ENCODE measurements around the gene DCAF5. TPM values are rescaled to one million over a fixed set of nuclear protein-coding genes. Genes with fewer than 3 reads are reported as not detected.

Gene DCAF5
- total RNA-seq, 2 donors from 2014 or later: 51.3 to 52.0 TPM

- H3K27me3 Mint-ChIP-seq: peaks cover 3 to 10% of the 10 kb centered on the region in 2 donors
- ATAC-seq (no peak), DNase-seq (ENCODE audit: low spot score) (no peak)
- no peaks in the 10 kb centered on the region for H3K9me3 Mint-ChIP-seq
- no peaks in the 10 kb centered on the region for H3K36me3 Mint-ChIP-seq
- H3K27ac Mint-ChIP-seq: peak overlapping the region in 1 of 2 donors; percentile 8
- peaks cover 6 to 9% of the 10 kb centered on the region in 2 donors for H3K4me1 Mint-ChIP-seq (ENCODE audit: low read depth in 2 of 2)
- H3K4me3 Mint-ChIP-seq: no peak overlapping the region
These were observed 107.0 kb downstream of the DCAF5 start for GRCh38 chr14:69045857-69046475.

- no peak for ATAC-seq
- Mint-ChIP-seq H3K9me3 (no peaks in the 10 kb centered on the region), H3K27me3 (peaks cover 3 to 10% of the 10 kb centered on the region in 2 donors), H3K36me3 (no peaks in the 10 kb centered on the region), H3K27ac (no peak overlapping the region), H3K4me1 (ENCODE audit: low read depth in 2 of 2) (peaks cover 6 to 9% of the 10 kb centered on the region in 2 donors), H3K4me3 (no peak overlapping the region)
- DNase-seq (ENCODE audit: low spot score): no peak
These were observed 107.9 kb downstream of the DCAF5 start for GRCh38 chr14:69044965-69045555.

GRCh38 chr14:69044296-69044695, 108.6 kb downstream of the DCAF5 start:
- Mint-ChIP-seq H3K27me3 (peaks cover 4 to 13% of the 10 kb centered on the region in 2 donors), H3K27ac (no peak overlapping the region), H3K36me3 (no peaks in the 10 kb centered on the region), H3K4me3 (no peak overlapping the region), H3K9me3 (no peaks in the 10 kb centered on the region), H3K4me1 (ENCODE audit: low read depth in 2 of 2) (peaks cover 6 to 9% of the 10 kb centered on the region in 2 donors)
- ATAC-seq (no peak), DNase-seq (ENCODE audit: low spot score) (no peak)

GRCh38 chr14:69043596-69044260, 109.2 kb downstream of the DCAF5 start:
- no peak for ATAC-seq
- H3K27me3 Mint-ChIP-seq: peaks cover 10 to 19% of the 10 kb centered on the region in 2 donors
- no peaks in the 10 kb centered on the region for H3K36me3 Mint-ChIP-seq
- peaks cover 6 to 9% of the 10 kb centered on the region in 2 donors for H3K4me1 Mint-ChIP-seq (ENCODE audit: low read depth in 2 of 2)
- DNase-seq (ENCODE audit: low spot score): no peak
- no peak overlapping the region for H3K27ac Mint-ChIP-seq
- H3K4me3 Mint-ChIP-seq: no peak overlapping the region
- no peaks in the 10 kb centered on the region for H3K9me3 Mint-ChIP-seq

GRCh38 chr14:69042787-69043444, 110.0 kb downstream of the DCAF5 start:
- DNase-seq (ENCODE audit: low spot score) (no peak), ATAC-seq (no peak)
- Mint-ChIP-seq H3K4me1 (ENCODE audit: low read depth in 2 of 2) (peaks cover 6 to 9% of the 10 kb centered on the region in 2 donors), H3K36me3 (no peaks in the 10 kb centered on the region), H3K27me3 (peaks cover 14 to 21% of the 10 kb centered on the region in 2 donors), H3K4me3 (no peak overlapping the region), H3K9me3 (no peaks in the 10 kb centered on the region), H3K27ac (no peak overlapping the region)

- no peak for DNase-seq (ENCODE audit: low spot score)
- H3K4me1 Mint-ChIP-seq (ENCODE audit: low read depth in 2 of 2): peaks cover 6 to 9% of the 10 kb centered on the region in 2 donors
- peaks cover 16 to 24% of the 10 kb centered on the region in 2 donors for H3K27me3 Mint-ChIP-seq
These were observed 110.6 kb downstream of the DCAF5 start for GRCh38 chr14:69042299-69042698.

GRCh38 chr14:69041783-69042182, 111.1 kb downstream of the DCAF5 start:
- H3K27ac Mint-ChIP-seq: no peak overlapping the region
- peaks cover 6 to 9% of the 10 kb centered on the region in 2 donors for H3K4me1 Mint-ChIP-seq (ENCODE audit: low read depth in 2 of 2)
- peaks cover 19 to 29% of the 10 kb centered on the region in 2 donors for H3K27me3 Mint-ChIP-seq

More at GRCh38 chr14:69042299-69042698, 110.6 kb downstream of the DCAF5 start:
- ATAC-seq: no peak
- Mint-ChIP-seq H3K4me3 (no peak overlapping the region), H3K27ac (no peak overlapping the region), H3K36me3 (no peaks in the 10 kb centered on the region), H3K9me3 (no peaks in the 10 kb centered on the region)

GRCh38 chr14:69040353-69040752, 112.6 kb downstream of the DCAF5 start:
- no peaks in the 10 kb centered on the region for H3K36me3 Mint-ChIP-seq
- no peak overlapping the region for H3K27ac Mint-ChIP-seq
- no peaks in the 10 kb centered on the region for H3K9me3 Mint-ChIP-seq
- H3K4me1 Mint-ChIP-seq (ENCODE audit: low read depth in 2 of 2): peaks cover 6 to 9% of the 10 kb centered on the region in 2 donors
- ATAC-seq (no peak), DNase-seq (ENCODE audit: low spot score) (no peak)
- peaks cover 20 to 32% of the 10 kb centered on the region in 2 donors for H3K27me3 Mint-ChIP-seq
- no peak overlapping the region for H3K4me3 Mint-ChIP-seq

More at GRCh38 chr14:69041783-69042182, 111.1 kb downstream of the DCAF5 start:
- Mint-ChIP-seq H3K36me3 (no peaks in the 10 kb centered on the region), H3K4me3 (no peak overlapping the region), H3K9me3 (no peaks in the 10 kb centered on the region)
- ATAC-seq (no peak), DNase-seq (ENCODE audit: low spot score) (no peak)

- ATAC-seq (no peak), DNase-seq (ENCODE audit: low spot score) (no peak)
- Mint-ChIP-seq H3K27me3 (peaks cover 20 to 32% of the 10 kb centered on the region in 2 donors), H3K4me3 (no peak overlapping the region), H3K9me3 (no peaks in the 10 kb centered on the region), H3K36me3 (no peaks in the 10 kb centered on the region), H3K4me1 (ENCODE audit: low read depth in 2 of 2) (peaks cover 6 to 10% of the 10 kb centered on the region in 2 donors), H3K27ac (no peak overlapping the region)
These were observed 113.7 kb downstream of the DCAF5 start for GRCh38 chr14:69039288-69039628.

GRCh38 chr14:69038455-69039287, 114.2 kb downstream of the DCAF5 start:
- no peaks in the 10 kb centered on the region for H3K36me3 Mint-ChIP-seq
- peaks cover 20 to 32% of the 10 kb centered on the region in 2 donors for H3K27me3 Mint-ChIP-seq
- no peaks in the 10 kb centered on the region for H3K9me3 Mint-ChIP-seq
- no peak overlapping the region for H3K4me3 Mint-ChIP-seq
- peaks cover 2 to 13% of the 10 kb centered on the region in 2 donors for H3K4me1 Mint-ChIP-seq (ENCODE audit: low read depth in 2 of 2)
- DNase-seq (ENCODE audit: low spot score) (no peak), ATAC-seq (no peak)
- no peak overlapping the region for H3K27ac Mint-ChIP-seq

- no peaks in the 10 kb centered on the region for H3K36me3 Mint-ChIP-seq
- peaks cover 0 to 9% of the 10 kb centered on the region in 2 donors for H3K4me1 Mint-ChIP-seq (ENCODE audit: low read depth in 2 of 2)
- no peak overlapping the region for H3K27ac Mint-ChIP-seq
- no peaks in the 10 kb centered on the region for H3K9me3 Mint-ChIP-seq
- DNase-seq (ENCODE audit: low spot score) (no peak), ATAC-seq (no peak)
- H3K27me3 Mint-ChIP-seq: peaks cover 20 to 32% of the 10 kb centered on the region in 2 donors
- H3K4me3 Mint-ChIP-seq: no peak overlapping the region
These were observed 115.0 kb downstream of the DCAF5 start for GRCh38 chr14:69037790-69038454.

GRCh38 chr14:69036757-69037506, 116.0 kb downstream of the DCAF5 start:
- Mint-ChIP-seq H3K9me3 (no peaks in the 10 kb centered on the region), H3K4me1 (ENCODE audit: low read depth in 2 of 2) (peaks cover 0 to 5% of the 10 kb centered on the region in 2 donors), H3K36me3 (no peaks in the 10 kb centered on the region), H3K4me3 (no peak overlapping the region), H3K27me3 (peaks cover 20 to 25% of the 10 kb centered on the region in 2 donors), H3K27ac (no peak overlapping the region)
- ATAC-seq: no peak
- DNase-seq (ENCODE audit: low spot score): no peak

Data from natural killer cell treated with Interleukin-12 subunit alpha and Interleukin-12 subunit beta and Interleukin-15 and Interleukin-18, amount 100 ng/mL, for 72 hours (primary cell).